Activated T-cell treated with anti-CD3 and anti-CD28 coated beads for 1 hour (primary cell): ENCODE results near the gene CD8A.

Experiments
- DNase-seq: peaks from one replicate; pipeline ENCODE4 v3.0.0-alpha.2; 2020; ENCODE audit warnings: low read depth

Gene CD8A

GRCh38 chr2:86808315-86809161 lies 17.8 kb upstream of the CD8A start:
- peak; percentile 91 for DNase-seq

DNA sequence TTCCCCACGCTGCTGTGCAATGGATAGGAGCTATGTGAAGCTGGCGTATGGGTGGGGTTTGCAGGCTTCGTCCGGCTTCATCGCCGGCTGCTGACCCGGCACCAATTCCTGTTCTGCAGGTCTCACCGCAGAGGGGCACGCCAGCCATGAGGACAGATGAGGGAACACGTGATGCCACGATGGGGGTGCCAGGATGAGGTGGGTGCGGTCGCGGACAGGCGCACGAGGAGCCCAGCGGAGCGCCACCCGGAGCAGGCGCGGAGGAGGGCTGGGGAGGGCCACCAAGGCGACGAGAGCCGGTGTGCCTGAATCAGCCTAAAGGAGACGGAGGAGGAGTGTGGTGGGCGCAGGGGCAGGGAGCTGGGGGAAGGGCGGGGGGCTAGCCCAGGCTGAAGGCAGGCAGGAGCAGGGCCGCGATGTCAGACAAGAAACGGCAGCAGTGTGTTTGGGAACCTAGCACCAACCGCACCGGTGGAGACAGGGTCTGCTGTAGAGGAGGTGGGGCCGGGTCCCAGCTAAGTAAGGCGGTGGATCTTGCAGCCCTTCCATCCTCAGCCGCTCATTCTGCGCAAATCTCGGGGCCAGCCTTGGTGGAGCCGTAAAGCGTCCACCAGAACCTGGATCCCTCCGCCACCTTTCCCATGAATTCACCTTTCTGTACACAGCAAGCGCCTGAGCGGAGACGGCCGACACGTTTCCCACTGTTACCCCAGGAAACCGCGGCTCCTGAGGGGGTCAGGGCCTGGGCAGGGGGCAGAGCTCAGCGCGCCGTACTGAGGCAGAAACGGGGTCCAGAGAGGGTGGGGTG lies 17.0 kb upstream of the CD8A start:
- DNase-seq: no peak

GRCh38 chr2:86807133-86807467 lies 16.4 kb upstream of the CD8A start:
- no peak for DNase-seq

GRCh38 chr2:86806059-86806857 lies 15.5 kb upstream of the CD8A start:
- DNase-seq: no peak

- DNase-seq: no peak
Observed at GRCh38 chr2:86800856-86801567, 10.3 kb upstream of the CD8A start.

DNA sequence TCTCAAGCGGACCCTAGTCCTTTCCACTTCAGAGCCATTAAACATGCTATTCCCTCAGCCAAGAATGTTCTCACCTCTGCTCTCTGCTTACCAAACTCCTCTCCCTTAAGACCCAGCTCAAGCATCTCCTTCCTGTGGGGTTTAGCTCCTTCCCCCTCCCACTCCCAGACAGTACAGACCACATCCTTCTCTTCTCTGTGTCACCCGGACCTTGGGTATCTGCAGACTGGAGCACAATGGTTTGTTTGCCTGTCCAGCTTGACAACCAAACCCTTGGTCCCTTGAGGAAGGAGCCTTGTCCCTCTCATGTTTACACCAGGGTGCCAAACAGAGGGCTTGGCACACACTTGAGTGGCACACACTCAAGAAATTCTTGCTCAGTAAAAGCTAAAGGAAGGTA lies 4.1 kb upstream of the CD8A start:
- DNase-seq: no peak

DNA sequence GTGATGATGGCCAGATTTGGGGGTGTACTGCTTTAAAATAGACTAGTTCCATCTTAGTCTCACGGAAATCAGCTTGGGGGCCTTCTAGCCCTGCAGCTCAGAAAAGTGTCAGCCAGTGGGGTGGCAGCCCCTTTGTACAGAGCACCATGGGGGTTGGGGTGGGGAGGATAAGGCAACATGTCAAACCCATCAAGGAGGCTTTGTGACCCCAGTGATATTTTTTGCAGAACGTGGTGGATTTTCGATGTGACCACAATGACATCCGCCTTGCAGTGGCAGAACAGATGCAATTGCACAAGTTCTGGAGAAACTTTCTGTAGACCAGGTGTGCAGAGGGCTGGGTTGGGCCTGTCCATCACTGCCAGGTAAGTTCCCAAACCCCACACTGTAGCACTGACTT lies 3.0 kb upstream of the CD8A start:
- DNase-seq: no peak

DNA sequence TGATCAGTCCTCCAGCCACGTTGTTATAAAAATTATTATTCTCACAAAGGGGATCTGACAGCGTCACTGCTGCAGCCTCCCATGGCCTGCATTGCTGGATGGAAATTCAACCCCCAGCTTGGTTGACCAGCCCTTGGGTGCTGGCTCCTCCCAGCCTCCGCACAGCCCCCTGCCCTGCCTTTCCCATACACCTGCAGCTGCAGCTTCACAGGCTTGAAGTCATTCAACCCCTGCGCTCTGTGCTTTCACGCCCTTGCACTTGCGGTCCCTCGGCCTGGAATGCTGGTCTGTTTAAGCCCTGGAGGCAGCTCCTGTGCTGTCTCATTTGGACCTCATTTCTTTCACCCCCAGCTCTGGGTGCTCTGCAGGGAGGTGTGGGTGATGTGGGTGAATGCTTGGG lies 860 bp upstream of the CD8A start:
- no peak for DNase-seq

- no peak for DNase-seq
Observed at GRCh38 chr2:86790134-86790675, 508 bp downstream of the CD8A start.

GRCh38 chr2:86789687-86790133 lies 1.0 kb downstream of the CD8A start:
- no peak for DNase-seq

- DNase-seq: no peak
Observed at GRCh38 chr2:86788881-86789686, 1.6 kb downstream of the CD8A start.

GRCh38 chr2:86788165-86788564 lies 2.5 kb downstream of the CD8A start:
- DNase-seq: no peak

DNA sequence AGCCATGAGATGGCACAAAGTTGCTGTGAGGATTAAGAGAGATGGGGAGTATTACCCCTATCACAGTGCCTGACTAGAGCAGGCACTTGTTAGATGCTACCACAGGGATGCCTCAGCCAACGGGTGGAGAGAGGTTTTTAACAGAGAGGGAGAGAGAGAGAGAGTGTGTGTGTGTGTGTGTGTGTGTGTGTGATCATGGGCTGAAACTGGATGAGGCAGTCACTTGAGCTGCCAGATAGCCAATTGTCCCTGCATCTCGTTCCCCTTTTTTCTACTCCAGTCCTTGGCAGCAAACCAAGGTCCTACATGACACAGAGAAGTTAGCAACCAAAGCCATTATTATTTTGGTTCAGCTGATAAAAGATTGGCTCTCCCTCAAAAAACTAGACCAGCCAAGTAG lies 3.0 kb downstream of the CD8A start:
- no peak for DNase-seq

DNA sequence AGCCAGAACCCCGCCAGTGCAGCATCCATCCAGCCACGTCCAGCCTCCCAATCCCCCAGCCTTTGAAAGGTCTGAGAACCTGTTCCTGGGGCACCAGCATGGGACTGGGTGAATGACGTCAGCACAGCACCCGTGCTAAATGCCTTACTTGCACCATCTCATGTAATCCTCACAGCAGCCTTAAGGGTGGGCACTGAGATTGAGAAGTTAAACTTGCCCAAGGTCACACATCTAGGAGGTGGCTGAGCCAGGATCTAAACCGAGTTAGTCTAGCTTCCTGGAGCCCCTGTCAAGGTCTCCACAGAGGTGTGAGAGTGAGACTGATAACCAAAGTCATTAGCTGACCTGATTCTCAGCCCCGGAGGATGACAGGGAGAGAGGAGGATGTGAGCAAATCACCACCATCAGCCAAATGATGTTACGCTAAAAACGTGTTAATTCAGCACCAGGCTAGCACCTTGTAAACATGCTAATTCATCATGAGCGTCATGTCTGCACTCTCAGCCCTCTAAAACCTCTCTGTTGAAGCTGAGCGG lies 4.6 kb downstream of the CD8A start:
- no peak for DNase-seq

DNA sequence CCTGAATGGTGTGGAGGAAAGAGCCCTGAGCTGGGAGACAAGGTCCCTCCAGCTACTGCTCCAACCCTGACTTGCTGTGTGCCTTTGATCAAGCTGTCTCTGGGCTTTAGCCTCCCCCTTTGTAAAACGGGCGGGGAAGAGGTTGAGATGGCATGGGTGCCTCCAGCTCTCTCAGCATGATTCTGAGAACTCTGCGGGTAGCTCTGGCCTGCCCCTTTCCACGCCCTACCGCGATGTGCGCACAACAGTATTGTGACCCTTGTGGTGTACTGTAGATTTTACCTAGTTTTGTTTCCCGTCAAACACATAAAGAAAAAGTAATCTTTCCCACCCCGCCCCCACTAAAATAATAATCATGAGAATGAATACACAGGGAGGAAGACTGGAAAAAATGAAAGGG lies 5.3 kb downstream of the CD8A start:
- peak; percentile 39 for DNase-seq

- no peak for DNase-seq
Observed at GRCh38 chr2:86783615-86784339, 6.9 kb downstream of the CD8A start.

- DNase-seq: no peak
Observed at GRCh38 chr2:86782748-86783147, 8.0 kb downstream of the CD8A start.

DNA sequence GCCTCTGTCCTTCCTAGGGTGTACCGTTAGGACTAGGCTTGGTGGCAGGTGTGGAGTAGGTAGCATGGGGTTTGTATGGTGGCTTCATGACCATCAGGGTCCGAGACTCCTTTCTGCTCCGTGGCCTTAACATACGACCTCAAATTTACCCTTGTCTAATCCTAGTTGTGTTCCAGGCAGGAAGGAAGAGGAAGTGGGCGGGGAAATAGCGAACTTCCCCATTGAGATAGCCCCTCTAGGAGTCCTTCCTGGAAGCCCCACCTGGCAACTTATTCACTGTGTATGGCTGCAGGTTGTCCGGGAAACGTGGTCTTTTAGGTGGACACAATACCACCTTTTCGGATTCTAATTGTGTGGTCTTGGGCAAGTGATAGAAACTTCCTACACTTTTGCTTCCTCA lies 9.3 kb downstream of the CD8A start:
- DNase-seq: no peak

DNA sequence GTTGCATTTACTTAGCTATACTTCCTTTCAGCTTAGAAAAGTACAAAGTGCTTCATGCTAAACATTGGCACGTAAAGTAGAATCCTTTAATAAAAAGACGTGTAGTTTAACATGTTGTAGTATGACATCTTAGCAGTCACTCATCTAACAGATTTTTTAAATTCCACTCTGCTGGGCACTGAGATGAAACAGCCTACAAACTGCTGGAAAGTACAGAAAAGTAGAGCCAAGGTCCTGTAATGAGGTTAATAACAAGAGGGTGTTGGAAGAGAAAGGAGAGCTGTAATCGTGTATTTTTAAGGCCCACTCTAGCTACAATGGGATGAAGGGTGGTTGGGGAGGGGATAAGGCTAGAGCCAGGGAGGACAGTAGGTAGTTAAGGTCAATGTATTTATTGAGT lies 10.7 kb downstream of the CD8A start:
- no peak for DNase-seq

DNA sequence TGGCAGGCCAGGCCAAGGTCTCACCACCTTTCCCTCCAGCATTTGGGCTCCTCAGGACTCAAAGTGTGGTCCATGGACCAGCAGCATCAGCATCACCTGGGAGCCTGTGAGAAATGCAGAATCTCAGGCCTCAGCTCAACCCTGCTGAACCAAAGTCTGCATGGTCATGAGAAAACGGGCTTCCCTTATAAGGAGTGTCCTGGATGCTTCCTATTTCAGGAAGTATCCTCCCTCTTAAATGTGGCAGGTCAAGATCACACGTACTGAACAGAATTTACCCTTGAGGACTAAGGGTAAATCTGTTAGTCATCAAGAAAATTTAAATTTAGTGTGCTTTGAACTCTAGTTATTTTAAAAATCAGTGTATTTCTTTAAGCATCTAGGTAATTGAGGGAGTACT lies 11.8 kb downstream of the CD8A start:
- no peak for DNase-seq
